Ovary (tissue), 3 donors: ENCODE measurements around the gene PTPRN2.

Source experiments
- EP300 ChIP-seq: sonication (generic); formaldehyde crosslinking; IDR thresholded peaks from one replicate; pipeline ENCODE4 v1.6.1; 2017; ENCODE audit warnings: antibody characterized with exemption
- POLR2A ChIP-seq: fragments of 450-650 bp; IDR thresholded peaks from one replicate; pipeline ENCODE4 v1.6.1; 2017; ENCODE audit warnings: antibody characterized with exemption, mild to moderate bottlenecking, moderate library complexity
- TF ChIP-seq, protein P1 (sequence below), 3 donors: fragments of 450-650 bp in 2 of 3; fragments of 200-600 bp in 1 of 3; IDR thresholded peaks; one replicate each; pipeline versions ENCODE4 v1.5.1 to v1.8.0; 2016 to 2022; ENCODE audit warnings: antibody characterized with exemption in 3 of 3, mild to moderate bottlenecking in 1 of 3
- donor health status: DM: no; HTN: no; CAD: no.

DNA sequence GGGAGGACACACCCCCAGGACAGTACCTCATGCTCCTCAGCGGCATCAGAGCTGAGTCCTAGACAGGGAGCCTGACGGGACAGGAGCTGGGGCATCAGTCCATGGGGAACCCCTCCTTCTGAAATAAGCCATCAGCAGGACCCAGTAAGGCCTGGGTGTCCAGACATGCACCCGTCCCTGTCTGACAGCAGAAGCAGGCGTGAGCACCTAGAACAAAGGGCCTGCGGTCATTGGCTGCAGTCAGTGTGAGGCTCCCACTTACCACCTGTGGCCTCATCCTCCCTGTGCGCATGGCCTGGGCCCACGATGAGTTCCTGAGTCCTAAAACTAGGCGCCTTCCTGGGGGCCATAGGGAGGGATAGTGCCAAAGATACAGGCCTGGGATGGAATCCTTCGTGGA, 484.7 kb downstream of the PTPRN2 start:
- TF ChIP-seq EP300 (no peak), POLR2A (no peak)
- TF ChIP-seq, protein P1, sequence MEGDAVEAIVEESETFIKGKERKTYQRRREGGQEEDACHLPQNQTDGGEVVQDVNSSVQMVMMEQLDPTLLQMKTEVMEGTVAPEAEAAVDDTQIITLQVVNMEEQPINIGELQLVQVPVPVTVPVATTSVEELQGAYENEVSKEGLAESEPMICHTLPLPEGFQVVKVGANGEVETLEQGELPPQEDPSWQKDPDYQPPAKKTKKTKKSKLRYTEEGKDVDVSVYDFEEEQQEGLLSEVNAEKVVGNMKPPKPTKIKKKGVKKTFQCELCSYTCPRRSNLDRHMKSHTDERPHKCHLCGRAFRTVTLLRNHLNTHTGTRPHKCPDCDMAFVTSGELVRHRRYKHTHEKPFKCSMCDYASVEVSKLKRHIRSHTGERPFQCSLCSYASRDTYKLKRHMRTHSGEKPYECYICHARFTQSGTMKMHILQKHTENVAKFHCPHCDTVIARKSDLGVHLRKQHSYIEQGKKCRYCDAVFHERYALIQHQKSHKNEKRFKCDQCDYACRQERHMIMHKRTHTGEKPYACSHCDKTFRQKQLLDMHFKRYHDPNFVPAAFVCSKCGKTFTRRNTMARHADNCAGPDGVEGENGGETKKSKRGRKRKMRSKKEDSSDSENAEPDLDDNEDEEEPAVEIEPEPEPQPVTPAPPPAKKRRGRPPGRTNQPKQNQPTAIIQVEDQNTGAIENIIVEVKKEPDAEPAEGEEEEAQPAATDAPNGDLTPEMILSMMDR (IDR thresholded peaks at IDR 0.05): no peak
